HG02642 (cell line): ENCODE data around the gene BICDL1.

Source experiments
- ATAC-seq: cut with Tn5 transposase; IDR thresholded peaks from one replicate; pipeline ENCODE4 v1.9.1; 2021; ENCODE audit warnings: mild to moderate bottlenecking; ENCODE audit not compliant: unreplicated experiment, poor library complexity

The BICDL1 gene

DNA sequence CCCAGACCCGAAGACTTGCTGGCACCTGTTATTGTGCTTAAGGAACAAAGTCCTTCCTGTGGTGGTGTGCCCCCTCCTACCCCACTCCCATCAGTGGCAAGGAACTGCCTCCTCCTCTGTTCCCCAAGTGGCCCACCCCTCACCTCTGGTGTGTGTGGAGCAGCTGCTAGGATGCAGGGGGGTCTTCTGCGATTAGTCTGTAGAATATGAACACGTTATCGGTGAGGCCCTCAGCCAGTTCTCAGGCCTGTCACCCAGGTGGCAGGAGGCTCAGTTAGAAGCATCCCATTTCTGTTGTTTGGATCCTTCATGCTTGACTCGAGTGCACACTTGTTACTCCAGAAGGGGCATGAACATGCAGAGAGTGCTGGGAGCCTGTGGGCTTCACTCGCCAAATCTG, 88.2 kb downstream of the BICDL1 start:
- ATAC-seq: no peak

DNA sequence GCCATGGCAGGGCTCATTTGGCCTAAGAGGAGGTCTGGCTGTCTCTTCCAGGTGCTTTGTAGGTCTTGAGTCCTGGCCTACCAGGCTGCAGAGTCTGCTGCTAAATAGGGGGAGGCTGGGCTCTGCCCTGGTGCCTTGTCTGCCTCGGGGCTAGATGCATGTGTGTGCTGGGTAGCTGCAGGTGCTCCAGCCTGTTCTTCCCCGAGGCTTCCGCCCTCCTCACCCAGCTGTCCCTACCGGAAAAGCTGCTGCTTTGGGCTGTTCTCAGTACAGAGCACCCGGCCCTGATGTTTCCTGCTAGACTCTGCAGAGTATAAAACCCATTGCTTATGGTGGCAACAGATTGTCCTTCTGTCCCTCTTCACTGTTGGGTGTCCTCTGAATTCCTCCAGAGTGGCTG, 89.8 kb downstream of the BICDL1 start:
- ATAC-seq: no peak

DNA sequence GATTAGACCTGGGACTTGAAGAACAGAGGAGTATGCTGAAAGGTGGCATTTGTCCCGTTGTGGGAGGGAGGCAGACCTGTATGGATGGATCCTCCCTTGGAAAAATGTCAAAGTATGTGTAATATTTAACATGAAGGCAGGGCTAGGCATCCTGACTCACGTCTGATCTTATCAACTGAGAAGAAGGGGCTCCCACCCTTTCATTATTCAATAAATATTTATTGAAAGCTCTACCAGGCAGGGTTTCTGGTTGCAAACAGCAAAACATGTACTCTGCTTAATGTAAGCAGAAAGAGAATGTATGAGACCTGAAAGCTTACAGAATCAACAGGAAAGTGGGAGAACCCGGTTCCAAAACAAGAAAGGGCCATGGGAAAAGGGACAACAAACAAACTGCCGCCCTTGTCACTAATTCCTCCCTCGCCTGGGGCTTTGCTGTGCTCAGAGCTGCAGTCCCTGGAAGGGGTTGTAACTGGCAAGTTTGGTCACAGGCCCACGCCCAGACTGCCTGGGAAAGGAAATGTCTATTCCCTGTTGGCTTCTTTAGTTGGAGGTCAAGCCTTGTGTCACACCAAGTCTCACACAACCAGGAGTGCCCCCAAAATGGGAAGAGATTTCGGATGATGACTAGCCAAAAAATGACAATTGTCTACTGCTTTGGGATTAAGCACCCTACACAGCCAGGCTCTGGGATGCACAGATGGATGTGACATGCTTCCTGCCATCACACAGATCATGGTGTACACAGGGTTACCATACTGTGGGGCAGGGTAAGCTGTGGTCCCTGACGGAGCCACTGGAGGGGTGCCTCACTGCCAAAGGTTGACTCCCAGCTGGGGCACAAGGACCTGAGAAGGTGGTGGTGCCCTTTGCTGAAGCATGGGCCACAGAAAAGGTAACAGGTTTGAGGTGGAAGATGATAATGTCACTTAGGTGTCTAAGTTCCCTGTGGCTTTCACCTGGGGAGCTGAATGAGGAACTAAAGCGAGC, 90.7 kb downstream of the BICDL1 start:
- ATAC-seq: no peak

DNA sequence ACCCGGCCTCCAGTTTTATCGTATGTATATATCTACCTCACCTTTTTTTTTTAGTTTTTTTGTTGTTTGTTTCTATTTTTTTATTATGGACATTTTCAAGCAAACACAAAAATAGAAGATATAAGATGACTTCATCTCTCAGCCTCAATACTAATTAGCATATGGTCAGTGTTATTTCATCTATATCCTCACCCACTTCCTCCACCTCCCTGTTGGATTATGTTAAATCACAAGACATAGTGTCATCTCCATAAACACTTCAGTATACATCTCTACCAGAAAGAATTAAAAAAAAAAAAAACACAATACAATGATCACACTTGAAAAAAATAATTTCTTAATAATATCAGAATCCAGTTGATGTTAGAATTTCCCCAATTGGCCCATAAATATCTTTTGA, 92.6 kb downstream of the BICDL1 start:
- no peak for ATAC-seq

DNA sequence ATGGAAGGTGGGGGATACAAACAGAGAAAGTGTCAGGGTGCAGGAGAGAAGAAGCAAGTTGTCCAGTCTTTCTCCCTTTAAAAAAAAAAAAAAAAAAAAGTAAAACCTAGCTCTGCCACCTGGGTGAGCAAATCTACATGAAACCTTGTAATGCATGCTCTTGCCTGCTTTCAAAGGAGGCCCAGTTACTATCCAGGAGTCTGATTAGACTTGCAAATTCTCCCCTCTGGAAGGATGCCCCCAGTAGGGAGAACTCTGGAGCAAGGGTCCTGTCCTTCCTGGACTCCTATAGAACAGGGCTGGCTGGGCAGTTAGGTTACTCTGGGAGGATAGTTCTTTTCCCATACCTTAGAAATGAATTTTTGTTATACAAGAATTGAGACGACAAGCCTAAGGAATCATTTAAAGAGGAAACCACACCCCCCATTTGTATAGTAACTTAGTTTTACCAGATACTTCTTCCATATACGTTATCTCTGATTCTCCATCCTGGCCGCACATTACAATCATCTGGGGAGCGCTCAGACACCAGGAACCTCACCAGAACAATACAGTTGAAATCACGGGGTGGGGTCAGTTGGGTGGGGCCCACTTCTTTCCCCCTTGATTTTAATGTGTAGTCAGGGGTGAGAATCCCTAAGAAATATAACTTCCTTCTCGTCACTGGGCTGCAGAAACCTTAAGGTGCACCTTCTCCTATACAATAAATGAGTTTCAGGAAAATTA, 97.0 kb downstream of the BICDL1 start:
- no peak for ATAC-seq

DNA sequence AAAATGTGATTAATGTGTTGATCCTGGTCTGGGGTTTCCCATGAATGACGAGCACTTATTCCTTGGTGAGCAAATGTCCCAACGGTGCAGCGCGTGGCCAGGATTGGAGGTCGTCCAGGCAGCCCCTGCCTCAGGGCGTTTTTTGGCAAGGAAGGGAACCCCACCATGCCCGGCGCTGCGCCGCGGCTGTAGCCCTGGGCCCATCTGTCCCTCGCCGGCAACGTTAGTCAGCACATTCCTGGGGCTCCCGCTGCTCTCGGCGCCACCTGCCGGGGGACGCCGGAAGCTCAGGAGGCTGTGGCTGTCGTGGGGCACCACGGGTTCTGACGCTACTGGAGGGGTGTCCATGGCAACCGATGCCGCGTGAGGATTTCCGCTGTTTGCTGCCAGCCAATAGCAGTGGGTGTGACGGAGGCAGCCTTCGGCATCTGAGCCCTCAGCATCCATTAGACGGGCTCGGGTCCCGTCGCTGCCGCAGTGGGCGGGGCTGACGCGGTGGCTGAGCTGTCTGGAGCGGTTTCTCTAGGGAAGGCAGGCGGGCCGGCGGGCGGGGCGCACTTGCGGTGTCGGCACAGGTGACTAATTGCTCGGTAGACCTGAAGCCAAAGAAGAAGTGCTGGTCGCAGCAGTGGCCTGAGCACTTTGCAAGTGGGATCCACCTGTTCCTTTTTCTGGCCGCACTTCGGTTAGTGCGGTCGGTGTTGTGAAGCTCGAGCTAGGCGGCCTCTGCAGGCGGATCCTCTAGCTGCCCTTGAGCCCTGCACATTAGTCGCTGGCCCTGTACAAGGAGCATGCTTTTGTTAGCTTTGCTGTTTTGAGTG, 98.0 kb downstream of the BICDL1 start:
- peak; percentile 95 for ATAC-seq

DNA sequence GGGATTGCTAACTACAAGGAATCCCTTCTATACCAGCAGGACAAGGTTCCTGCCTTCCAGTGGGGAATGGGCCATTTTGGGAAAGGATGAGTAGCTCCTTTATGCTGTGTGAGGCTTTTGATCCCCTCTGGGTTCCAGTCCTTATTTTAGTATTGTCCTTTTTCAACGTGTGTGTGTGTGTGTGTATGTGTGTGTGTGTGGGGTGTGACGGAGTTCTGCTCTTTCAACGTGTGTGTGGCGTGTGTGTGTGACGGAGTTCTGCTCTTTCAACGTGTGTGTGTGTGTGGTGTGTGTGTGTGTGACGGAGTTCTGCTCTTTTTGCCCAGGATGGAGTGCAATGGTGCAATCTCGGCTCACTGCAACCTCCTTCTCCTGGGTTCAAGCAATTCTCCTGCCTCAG, 100.1 kb downstream of the BICDL1 start:
- ATAC-seq: no peak

DNA sequence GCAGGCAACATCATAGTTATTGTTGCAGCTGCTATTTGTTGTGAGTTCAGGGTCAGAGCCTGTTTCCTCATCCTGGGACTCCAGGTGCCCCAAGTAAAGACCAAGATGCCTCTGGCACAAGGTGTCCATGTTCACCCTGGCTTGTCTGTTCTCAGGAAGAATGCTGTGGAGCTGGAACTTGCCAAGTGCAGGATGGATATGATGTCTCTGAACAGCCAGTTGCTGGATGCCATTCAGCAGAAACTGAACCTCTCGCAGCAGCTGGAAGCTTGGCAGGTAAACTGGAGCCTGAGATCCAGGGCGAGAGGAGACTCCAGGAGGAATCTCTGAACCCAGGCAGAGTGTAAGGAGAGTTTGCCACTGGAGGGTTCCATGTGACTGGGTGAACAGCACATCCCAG, 100.8 kb downstream of the BICDL1 start:
- ATAC-seq: no peak

DNA sequence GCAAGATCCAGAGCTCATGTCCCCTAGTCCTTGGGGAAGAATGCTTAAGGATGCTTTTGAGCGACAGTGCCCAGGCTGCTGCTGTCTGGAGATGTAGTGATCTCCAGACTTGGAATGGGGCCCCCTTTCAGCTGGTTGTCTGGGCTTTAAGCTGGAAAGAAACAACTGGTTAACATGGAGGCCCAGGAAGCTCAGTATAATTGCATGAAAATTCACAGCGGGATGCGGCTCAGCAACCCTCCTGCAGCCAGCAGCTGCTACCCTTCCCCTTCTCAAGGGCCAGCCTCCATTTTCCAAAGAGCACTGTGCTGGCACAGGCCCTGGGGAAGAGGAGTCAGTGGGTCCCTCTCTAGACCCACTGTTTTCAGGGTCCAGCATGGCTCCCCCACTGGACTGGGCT, 101.2 kb downstream of the BICDL1 start:
- no peak for ATAC-seq

DNA sequence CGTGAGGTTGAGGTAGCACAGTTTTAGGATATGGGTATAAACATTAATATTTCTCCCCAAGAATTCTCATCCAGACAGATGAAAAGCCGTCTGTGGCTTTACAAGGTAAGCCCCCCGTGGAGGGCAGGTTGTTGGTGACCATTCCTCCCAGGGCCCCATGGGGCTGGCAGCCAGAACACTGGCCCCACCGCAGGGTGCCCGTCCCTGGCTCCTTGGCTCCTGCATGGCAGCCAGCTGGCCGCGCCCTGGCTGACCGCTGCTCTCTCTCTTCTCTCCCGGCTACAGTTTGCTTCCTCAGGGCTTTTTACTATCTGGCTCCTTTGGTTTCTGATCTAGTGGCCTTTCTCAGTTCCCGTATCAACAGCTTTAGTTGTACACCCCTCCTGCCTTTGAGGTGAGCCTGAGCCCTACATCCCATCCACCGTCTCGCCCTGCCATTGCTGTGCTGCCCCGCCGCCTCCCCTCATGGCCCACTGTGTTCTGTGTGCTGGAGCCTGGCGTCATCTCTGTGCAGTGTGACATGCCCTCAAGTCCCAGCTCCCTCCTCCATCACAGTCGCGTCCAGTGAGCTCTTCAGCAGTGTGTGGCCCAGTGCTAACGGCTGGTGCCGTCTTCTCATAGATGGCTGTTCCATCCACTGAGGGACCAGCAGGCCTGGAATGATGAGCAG, 101.7 kb downstream of the BICDL1 start:
- no peak for ATAC-seq

DNA sequence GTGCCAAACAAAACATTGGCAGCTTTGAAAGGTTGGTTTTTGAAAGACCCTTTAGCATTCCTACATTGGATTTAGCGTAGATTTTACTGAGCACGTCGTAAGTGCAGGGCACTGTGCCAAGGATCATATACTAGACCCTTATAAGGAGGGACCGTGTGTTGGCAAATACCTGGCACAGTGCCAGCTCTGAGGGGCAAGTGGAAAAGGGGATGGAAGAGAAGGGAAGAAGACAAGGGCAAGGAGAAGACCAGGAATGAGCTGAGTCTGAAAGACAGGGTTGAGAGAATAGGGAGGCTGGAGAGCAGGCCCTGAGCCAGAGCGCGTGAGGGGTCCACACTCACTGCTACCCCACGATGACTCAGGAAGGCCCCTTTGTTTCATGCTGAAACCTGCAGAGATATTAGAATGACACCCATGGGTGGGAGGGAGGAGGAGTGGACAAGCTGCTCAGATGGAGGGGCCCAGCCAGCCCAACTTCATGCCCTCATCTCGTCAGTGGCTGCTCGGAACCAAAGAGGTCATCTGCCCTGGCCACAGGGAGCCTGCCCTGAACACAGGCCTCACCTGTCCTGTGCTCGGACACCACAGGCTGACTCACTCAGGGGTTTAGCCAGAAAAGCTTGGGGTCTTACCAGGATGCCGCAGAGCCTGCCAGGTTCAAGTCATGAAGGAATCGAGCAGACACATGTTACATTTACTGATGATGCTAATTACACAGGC, 102.5 kb downstream of the BICDL1 start:
- no peak for ATAC-seq

DNA sequence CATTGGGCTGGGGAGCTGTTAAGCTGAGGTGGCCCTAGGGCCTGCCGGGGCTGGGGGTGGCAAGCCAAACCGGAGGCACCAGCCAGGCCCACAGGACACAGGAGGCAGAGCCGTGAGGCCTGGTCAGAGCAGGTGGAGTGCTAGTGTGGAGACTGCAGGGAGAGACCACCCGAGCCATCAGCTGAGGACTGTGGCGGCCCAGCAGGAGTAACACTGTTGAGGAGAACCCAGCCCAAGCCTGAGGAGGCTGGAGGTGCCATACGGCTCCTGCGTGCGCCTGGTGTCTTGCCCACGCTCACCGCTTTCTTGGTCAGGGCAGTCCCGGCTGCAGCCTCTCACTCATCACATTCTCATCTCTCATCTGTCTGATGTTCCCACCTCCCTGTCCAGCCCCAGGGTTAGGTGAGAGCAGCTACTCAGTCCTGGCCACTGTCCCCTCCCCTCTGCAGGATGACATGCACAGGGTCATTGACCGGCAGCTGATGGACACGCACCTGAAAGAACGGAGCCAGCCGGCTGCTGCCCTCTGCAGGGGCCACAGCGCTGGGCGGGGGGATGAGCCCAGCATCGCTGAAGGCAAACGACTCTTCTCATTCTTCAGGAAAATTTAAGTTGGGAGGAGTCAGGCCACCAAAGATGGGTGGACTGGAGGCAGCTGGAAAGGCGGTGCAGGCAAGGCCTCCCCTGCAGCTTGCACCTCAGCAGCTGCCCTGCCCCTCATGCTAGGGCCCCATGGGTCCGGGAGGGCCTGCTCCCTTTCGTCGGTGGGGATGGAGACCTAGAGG, 103.7 kb downstream of the BICDL1 start:
- ATAC-seq: no peak

DNA sequence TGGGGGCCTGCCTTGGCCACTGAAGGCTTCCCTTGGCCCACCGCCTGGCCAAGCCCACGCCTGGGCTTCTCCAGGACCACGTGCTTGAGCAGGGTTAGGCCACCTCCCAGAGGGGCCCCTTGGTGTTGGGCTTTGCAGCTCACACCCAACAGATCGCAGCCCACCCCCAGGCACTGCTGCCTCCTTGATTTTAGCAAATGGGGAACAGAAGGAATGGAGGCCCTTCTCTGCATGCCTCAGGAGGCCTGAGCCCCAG, 104.2 kb downstream of the BICDL1 start:
- ATAC-seq: no peak

DNA sequence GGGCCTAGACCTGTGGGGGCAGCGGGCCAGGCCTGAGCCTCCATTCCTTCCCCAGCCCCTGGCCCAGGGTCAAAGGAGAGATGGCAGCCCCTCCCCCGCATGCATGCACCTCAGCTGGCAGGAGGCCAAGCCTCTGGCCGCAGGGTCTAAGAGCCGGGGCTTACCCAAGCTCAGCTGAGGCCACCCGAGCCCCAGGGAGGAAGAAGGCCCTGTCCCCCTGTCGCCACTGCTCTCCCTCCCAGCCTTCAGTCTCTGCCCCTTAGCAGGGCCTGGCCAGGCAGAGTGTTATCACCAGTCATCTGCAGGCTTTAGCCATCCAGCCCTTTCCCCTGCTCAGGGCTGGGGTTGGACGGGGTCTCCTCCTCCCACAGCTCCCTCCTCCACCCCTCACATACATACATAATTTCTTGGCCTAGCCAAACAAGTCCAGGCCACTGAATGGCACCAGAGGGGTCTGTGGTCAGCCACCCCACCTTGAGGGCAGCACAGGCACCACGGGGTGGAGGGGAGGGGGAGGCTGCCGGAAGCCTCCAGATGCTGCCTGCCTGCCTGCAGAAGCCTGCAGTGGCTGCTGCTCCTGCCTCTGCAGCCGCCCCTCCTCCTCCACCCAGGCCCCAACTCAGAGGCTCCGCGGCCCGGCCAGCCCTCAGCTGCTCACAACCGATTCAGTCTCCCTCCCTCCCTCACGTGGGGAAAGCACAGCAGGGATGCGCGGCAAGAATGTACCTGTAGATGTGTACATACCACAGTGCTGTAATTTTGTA, 104.7 kb downstream of the BICDL1 start:
- ATAC-seq: no peak

DNA sequence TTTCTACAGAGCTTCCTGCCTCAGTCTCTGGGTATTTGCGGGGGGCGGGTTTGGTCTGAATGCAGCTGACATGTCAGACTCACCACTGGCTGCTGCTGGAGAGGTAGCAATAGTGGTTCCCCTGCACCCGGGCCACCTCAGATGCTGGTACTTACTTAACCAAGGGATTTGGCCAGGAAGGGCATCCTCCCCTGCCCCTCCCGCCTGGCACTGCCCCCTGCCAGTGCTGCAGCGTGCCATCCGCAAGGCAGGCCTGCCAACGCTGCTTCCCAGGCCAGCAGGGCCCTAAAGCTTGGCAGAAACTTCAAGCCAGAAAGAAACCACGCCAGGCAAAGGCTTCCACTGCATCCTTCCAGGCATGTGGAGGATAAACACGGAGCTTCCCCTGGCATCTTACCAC, 105.4 kb downstream of the BICDL1 start:
- ATAC-seq: no peak

DNA sequence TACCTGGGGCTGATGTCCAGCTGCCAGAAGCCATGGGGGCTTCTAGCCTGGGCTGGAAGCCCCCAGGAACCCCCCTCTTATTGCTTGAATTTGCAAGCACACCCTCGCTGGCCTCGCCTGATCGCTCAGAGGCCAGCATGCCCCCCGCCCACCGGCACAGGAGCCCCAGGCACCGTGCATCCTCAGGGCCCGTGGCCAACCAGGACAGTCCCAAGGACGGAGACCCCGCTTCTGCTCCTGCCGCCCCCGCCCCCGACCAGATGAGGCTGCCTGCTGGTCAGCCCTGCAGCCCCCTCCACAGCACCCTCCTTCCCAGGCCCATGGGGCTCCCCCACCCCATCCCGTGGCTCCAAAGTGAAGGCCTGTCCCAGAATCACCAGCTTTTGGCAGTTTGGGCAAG, 106.3 kb downstream of the BICDL1 start:
- no peak for ATAC-seq

DNA sequence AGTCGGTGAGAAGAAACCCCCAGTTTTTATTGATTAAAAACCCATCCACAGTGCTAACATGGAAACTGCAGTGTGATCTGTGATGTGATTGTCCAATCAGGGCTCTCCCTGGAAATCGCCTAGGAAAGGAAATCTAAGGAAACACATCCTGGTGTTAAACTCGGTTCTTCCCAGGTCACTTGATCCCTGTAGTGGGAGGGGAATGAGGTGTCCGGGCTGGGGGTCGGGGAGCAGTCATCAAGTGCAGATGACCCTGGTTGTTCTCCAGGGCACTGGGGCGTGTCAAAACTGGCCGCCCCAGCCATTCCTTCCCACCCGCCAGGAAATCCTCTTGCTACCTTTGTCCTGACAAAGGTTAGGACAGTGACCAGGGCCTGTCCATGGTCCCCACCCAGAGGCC, 106.7 kb downstream of the BICDL1 start:
- ATAC-seq: no peak

DNA sequence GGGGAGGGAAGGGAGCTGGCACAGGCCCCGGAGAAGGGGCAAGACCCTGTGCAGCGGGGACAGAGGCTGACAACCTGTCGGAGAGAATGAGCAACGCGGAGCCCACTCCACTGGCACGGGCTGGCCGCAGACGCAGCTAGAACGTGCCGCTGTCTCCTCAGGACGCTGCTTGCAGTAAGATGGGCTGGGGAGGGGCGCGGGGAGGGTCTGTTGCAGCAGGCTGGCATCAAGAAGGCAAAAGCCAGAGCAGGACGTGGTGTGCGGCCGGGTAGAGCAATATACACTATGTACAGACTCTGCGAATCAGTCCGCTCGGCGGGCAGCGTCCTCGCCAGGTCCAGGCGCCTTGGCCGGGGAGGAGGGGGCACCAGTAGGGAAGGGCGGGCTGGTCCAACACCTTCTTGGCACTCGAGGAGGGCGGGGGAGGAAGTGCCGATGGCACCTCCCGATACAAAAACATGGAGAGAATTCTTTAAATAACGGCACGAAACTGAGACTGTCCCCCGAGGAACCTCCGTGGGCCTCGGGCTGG, 107.7 kb downstream of the BICDL1 start:
- no peak for ATAC-seq
